GM23338 (cell line): ENCODE measurements around the gene CSTPP1. TPM values are rescaled to one million over a fixed set of nuclear protein-coding genes. Genes with fewer than 3 reads are reported as not detected.

Experiments used
- ATAC-seq: fragments of 200-7000 bp; cut with Tn5 transposase; 3 replicates; pipeline ENCODE4 v1.9.1; 2020
- DNase-seq: peaks from one replicate; pipeline ENCODE4 v3.0.0-alpha.2; 2015; ENCODE audit warnings: low spot score
- H2AFZ ChIP-seq: fragments of 200-600 bp; sonication (generic); 2 replicates; pipeline ENCODE4 v1.8.0; 2016; ENCODE audit warnings: antibody characterized with exemption, mild to moderate bottlenecking, moderate library complexity
- H3F3A ChIP-seq: fragments of 200-600 bp; sonication (generic); replicated peaks from 2 replicates; pipeline ENCODE4 v1.8.0; 2017; ENCODE audit warnings: antibody characterized with exemption, mixed run types, low read depth
- H3K27ac ChIP-seq: fragments of 200-600 bp; sonication (generic); 2 replicates; pipeline ENCODE4 v1.6.1; 2016; ENCODE audit warnings: low read depth
- H3K27me3 ChIP-seq: fragments of 200-600 bp; sonication (generic); 2 replicates; pipeline ENCODE4 v1.8.0; 2016; ENCODE audit warnings: mild to moderate bottlenecking, mixed run types, moderate library complexity; ENCODE audit not compliant: insufficient read depth
- H3K36me3 ChIP-seq: fragments of 200-600 bp; sonication (generic); 2 replicates; pipeline ENCODE4 v1.8.0; 2016; ENCODE audit warnings: mild to moderate bottlenecking; ENCODE audit not compliant: insufficient read depth
- H3K4me1 ChIP-seq: fragments of 200-600 bp; sonication (generic); 2 replicates; pipeline ENCODE4 v1.8.0; 2016; ENCODE audit warnings: mild to moderate bottlenecking, moderate library complexity; ENCODE audit not compliant: insufficient read depth
- H3K4me2 ChIP-seq: fragments of 200-600 bp; sonication (generic); 2 replicates; pipeline ENCODE4 v1.7.1; 2017; ENCODE audit warnings: mixed run types
- H3K4me3 ChIP-seq: fragments of 200-600 bp; sonication (generic); 2 replicates; pipeline ENCODE4 v1.6.1; 2016; ENCODE audit warnings: mixed run types
- H3K79me2 ChIP-seq: fragments of 200-600 bp; sonication (generic); replicated peaks from 2 replicates; pipeline ENCODE4 v1.8.0; 2017; ENCODE audit warnings: mild to moderate bottlenecking; ENCODE audit not compliant: insufficient read depth
- H3K9me2 ChIP-seq: fragments of 200-600 bp; sonication (generic); 2 replicates; pipeline ENCODE4 v1.8.0; 2017; ENCODE audit not compliant: insufficient read depth
- H4K20me1 ChIP-seq: fragments of 200-600 bp; sonication (generic); replicated peaks from 2 replicates; pipeline ENCODE4 v1.8.0; 2017; ENCODE audit warnings: mild to moderate bottlenecking; ENCODE audit not compliant: insufficient read depth
- H3K27ac Mint-ChIP-seq: 2 replicates; pipeline ENCODE4 v1.8.0; 2020; ENCODE audit warnings: inconsistent platforms, mild to moderate bottlenecking, moderate library complexity, mixed read lengths
- H3K27me3 Mint-ChIP-seq: 3 replicates; pipeline ENCODE4 v1.8.0; 2022; ENCODE audit warnings: low read depth, mild to moderate bottlenecking, moderate library complexity, mixed read lengths, inconsistent platforms; ENCODE audit not compliant: insufficient read depth, poor library complexity
- H3K36me3 Mint-ChIP-seq: 3 replicates; pipeline ENCODE4 v1.8.0; 2021; ENCODE audit warnings: low read depth, mild to moderate bottlenecking, inconsistent platforms, moderate library complexity, mixed read lengths
- H3K4me1 Mint-ChIP-seq: 3 replicates; pipeline ENCODE4 v1.8.0; 2020; ENCODE audit warnings: mild to moderate bottlenecking, inconsistent platforms, mixed read lengths
- H3K4me3 Mint-ChIP-seq: 3 replicates; pipeline ENCODE4 v1.8.0; 2021; ENCODE audit warnings: moderate library complexity, mild to moderate bottlenecking, inconsistent platforms, mixed read lengths
- H3K9me3 Mint-ChIP-seq: 3 replicates; pipeline ENCODE4 v1.8.0; 2020; ENCODE audit warnings: moderate library complexity, mild to moderate bottlenecking, inconsistent platforms, mixed read lengths
- CREB1 ChIP-seq: fragments of 250-450 bp; sonication (Bioruptor Pico); IDR thresholded peaks from 2 replicates; pipeline ENCODE4 v1.5.0; 2020; ENCODE audit warnings: low read depth, mild to moderate bottlenecking, moderate library complexity
- CTCF ChIP-seq, 2 experiments: fragments of 200-600 bp in 1 of 2; sonication (generic) in 1 of 2; conservative IDR thresholded peaks; 2 replicates each; pipeline versions ENCODE4 v1.5.1 to v1.6.1; 2016 to 2017; ENCODE audit warnings: antibody characterized with exemption in 2 of 2, low read depth in 2 of 2, mild to moderate bottlenecking in 2 of 2, moderate library complexity in 1 of 2
- ETS1 ChIP-seq: IDR thresholded peaks from 2 replicates; pipeline ENCODE4 v1.6.1; 2016; ENCODE audit warnings: antibody characterized with exemption
- EZH2phosphoT487 ChIP-seq: fragments of 200-600 bp; sonication (generic); IDR thresholded peaks from one replicate; pipeline ENCODE4 v1.8.1; 2018; ENCODE audit warnings: antibody characterized with exemption; ENCODE audit not compliant: unreplicated experiment
- JUNB ChIP-seq: IDR thresholded peaks from one replicate; pipeline ENCODE4 v1.6.1; 2016; ENCODE audit warnings: antibody characterized with exemption; ENCODE audit not compliant: unreplicated experiment
- NANOG ChIP-seq: IDR thresholded peaks from 2 replicates; pipeline ENCODE4 v1.6.1; 2016; ENCODE audit warnings: antibody characterized with exemption, borderline replicate concordance
- POLR2AphosphoS5 ChIP-seq: IDR thresholded peaks from 2 replicates; pipeline ENCODE4 v1.6.1; 2016; ENCODE audit warnings: antibody characterized with exemption, low read depth
- REST ChIP-seq: IDR thresholded peaks from one replicate; pipeline ENCODE4 v1.6.1; 2018; ENCODE audit warnings: antibody characterized with exemption; ENCODE audit not compliant: unreplicated experiment
- STAT1 ChIP-seq: IDR thresholded peaks from one replicate; pipeline ENCODE4 v1.6.1; 2016; ENCODE audit warnings: antibody characterized with exemption; ENCODE audit not compliant: unreplicated experiment
- ZNF114 ChIP-seq: fragments of 250-450 bp; sonication (Bioruptor Pico); IDR thresholded peaks from 2 replicates; pipeline ENCODE4 v1.5.0; 2020; ENCODE audit warnings: mild to moderate bottlenecking, moderate library complexity
- ZNF331 ChIP-seq: fragments of 250-450 bp; sonication (Bioruptor Pico); IDR thresholded peaks from 2 replicates; pipeline ENCODE4 v1.5.0; 2020; ENCODE audit warnings: low read depth, mild to moderate bottlenecking, moderate library complexity
- ZNF462 ChIP-seq: fragments of 250-450 bp; sonication (Bioruptor Pico); IDR thresholded peaks from 2 replicates; pipeline ENCODE4 v1.5.0; 2020; ENCODE audit warnings: mild to moderate bottlenecking, moderate library complexity
- polyA plus RNA-seq: library from polyadenylated mRNA; unstranded; fragments of >200 nt; fragmentation: Nextera tagmentation; extraction: Ambion mirVana; gene quantifications from 2 replicates; pipeline ENCODE4 v1.2.1, GENCODE V29; 2016
- total RNA-seq: library from RNA; depleted of rRNA; stranded (reverse); fragments of >200 nt; shearing (Covaris generic); gene quantifications from 2 replicates; pipeline ENCODE4 v1.2.3, GENCODE V29; 2014

The CSTPP1 gene
- total and polyA plus RNA-seq, 2 experiments from 2014 or later: 23.5 to 42.6 TPM

- no peak for TF ChIP-seq ZNF462 (CRISPR knock-in tag)
- no peak for TF ChIP-seq ETS1
- no peak for TF ChIP-seq ZNF331
- TF ChIP-seq NANOG: no peak
- TF ChIP-seq EZH2phosphoT487: no peak
- no peak for TF ChIP-seq ZNF114
- no peak for TF ChIP-seq CREB1 (CRISPR knock-in tag)
Observed at GRCh38 chr11:46951864-46952263, 15.3 kb downstream of the CSTPP1 start (continued).

GRCh38 chr11:46952553-46952952, 16.0 kb downstream of the CSTPP1 start:
- no peak overlapping the region for H3K27ac ChIP-seq
- peaks cover 7% of the 10 kb centered on the region for H4K20me1 ChIP-seq
- H3K36me3 ChIP-seq: no peaks in the 10 kb centered on the region
- Mint-ChIP-seq H3K9me3 (no peaks in the 10 kb centered on the region), H3K4me1 (no peaks in the 10 kb centered on the region), H3K36me3 (no peaks in the 10 kb centered on the region), H3K27ac (no peak overlapping the region), H3K4me3 (no peak overlapping the region), H3K27me3 (no peaks in the 10 kb centered on the region)
- no peaks in the 10 kb centered on the region for H3K4me1 ChIP-seq
- ATAC-seq (no peak), DNase-seq (no peak)
- H3K27me3 ChIP-seq: no peaks in the 10 kb centered on the region
- no peaks in the 10 kb centered on the region for H3F3A ChIP-seq
- H2AFZ ChIP-seq: no peak overlapping the region
- no peak overlapping the region for H3K4me2 ChIP-seq
- no peaks in the 10 kb centered on the region for H3K79me2 ChIP-seq
- no peak overlapping the region for H3K4me3 ChIP-seq
- H3K9me2 ChIP-seq: no peaks in the 10 kb centered on the region
- TF ChIP-seq EZH2phosphoT487 (no peak), JUNB (no peak), ZNF331 (no peak), REST (no peak), CREB1 (CRISPR knock-in tag) (no peak), NANOG (no peak), STAT1 (no peak), POLR2AphosphoS5 (no peak), ETS1 (no peak), CTCF (conservative IDR thresholded peaks at IDR 0.05; ENCODE audit: low read depth in 2 of 2) (no peak)
